ENCODE results near the gene NBAS.
"Not testable (repeated sequence)": the region's sequence is repeated elsewhere in the genome, so short reads cannot be mapped to it uniquely, and the experiment has no call there.

The NBAS gene

GRCh38 chr2:15521641-15522181 lies 39.4 kb downstream of the NBAS start:
- Histone ChIP-seq H3K36me3 (replicated peaks; ENCODE audit: low read depth, low read length) (peaks cover 9% of the 10 kb centered on the region), H3K27me3 (ENCODE audit: low read depth, low read length) (no peaks in the 10 kb centered on the region)

GRCh38 chr2:15520346-15520745 lies 40.8 kb downstream of the NBAS start:
- Histone ChIP-seq H3K4me2 (ENCODE audit: low read length) (no peak overlapping the region), H3K79me2 (ENCODE audit: low read length) (no peaks in the 10 kb centered on the region), H4K20me1 (ENCODE audit: insufficient read depth, low read length) (no peaks in the 10 kb centered on the region), H3K4me3 (ENCODE audit: low read length) (no peak overlapping the region), H2AFZ (ENCODE audit: low read depth, low read length) (no peak overlapping the region), H3K4me1 (ENCODE audit: low read length) (no peaks in the 10 kb centered on the region), H3K36me3 (replicated peaks; ENCODE audit: low read depth, low read length) (peaks cover 5% of the 10 kb centered on the region), H3K27ac (ENCODE audit: low read length) (no peak overlapping the region), H3K9ac (ENCODE audit: low read length) (no peak overlapping the region), H3K27me3 (ENCODE audit: low read depth, low read length) (no peaks in the 10 kb centered on the region), H3K9me3 (ENCODE audit: insufficient read depth, low read length) (no peaks in the 10 kb centered on the region)
- no peak for TF ChIP-seq CTCF (IDR thresholded peaks at IDR 0.05; ENCODE audit: low read depth, low read length)
- TF ChIP-seq EZH2phosphoT487 (IDR thresholded peaks at IDR 0.05; ENCODE audit: low read depth) = no peak

More at GRCh38 chr2:15521641-15522181, 39.4 kb downstream of the NBAS start:
- no peak for TF ChIP-seq EZH2phosphoT487 (IDR thresholded peaks at IDR 0.05; ENCODE audit: low read depth)
- no peak for TF ChIP-seq CTCF (IDR thresholded peaks at IDR 0.05; ENCODE audit: low read depth, low read length)
- H3K9me3 ChIP-seq (ENCODE audit: insufficient read depth, low read length) = no peaks in the 10 kb centered on the region
- H3K4me1 ChIP-seq (ENCODE audit: low read length) = no peaks in the 10 kb centered on the region
- H3K27ac ChIP-seq (ENCODE audit: low read length) = no peak overlapping the region
- no peak overlapping the region for H2AFZ ChIP-seq (ENCODE audit: low read depth, low read length)
- no peak overlapping the region for H3K4me3 ChIP-seq (ENCODE audit: low read length)
- no peak overlapping the region for H3K9ac ChIP-seq (ENCODE audit: low read length)
- no peaks in the 10 kb centered on the region for H3K79me2 ChIP-seq (ENCODE audit: low read length)
- H4K20me1 ChIP-seq (ENCODE audit: insufficient read depth, low read length) = no peaks in the 10 kb centered on the region
- H3K4me2 ChIP-seq (ENCODE audit: low read length) = no peak overlapping the region

GRCh38 chr2:15518759-15519158 lies 42.4 kb downstream of the NBAS start:
- H3K9me3 ChIP-seq (ENCODE audit: insufficient read depth, low read length); H3K27ac ChIP-seq (ENCODE audit: low read length); H3K4me1 ChIP-seq (ENCODE audit: low read length); H2AFZ ChIP-seq (ENCODE audit: low read depth, low read length); H3K9ac ChIP-seq (ENCODE audit: low read length); H3K4me3 ChIP-seq (ENCODE audit: low read length); H3K36me3 ChIP-seq (replicated peaks; ENCODE audit: low read depth, low read length); H3K79me2 ChIP-seq (ENCODE audit: low read length); H3K27me3 ChIP-seq (ENCODE audit: low read depth, low read length); H4K20me1 ChIP-seq (ENCODE audit: insufficient read depth, low read length); H3K4me2 ChIP-seq (ENCODE audit: low read length): not testable (repeated sequence)

GRCh38 chr2:15517793-15518192 lies 43.3 kb downstream of the NBAS start:
- Histone ChIP-seq H3K9me3 (ENCODE audit: insufficient read depth, low read length) (no peaks in the 10 kb centered on the region), H3K4me2 (ENCODE audit: low read length) (no peak overlapping the region), H4K20me1 (ENCODE audit: insufficient read depth, low read length) (no peaks in the 10 kb centered on the region), H3K27me3 (ENCODE audit: low read depth, low read length) (no peaks in the 10 kb centered on the region), H2AFZ (ENCODE audit: low read depth, low read length) (no peak overlapping the region), H3K27ac (ENCODE audit: low read length) (no peak overlapping the region), H3K9ac (ENCODE audit: low read length) (no peak overlapping the region), H3K36me3 (replicated peaks; ENCODE audit: low read depth, low read length) (no peaks in the 10 kb centered on the region), H3K4me1 (ENCODE audit: low read length) (no peaks in the 10 kb centered on the region), H3K4me3 (ENCODE audit: low read length) (no peak overlapping the region), H3K79me2 (ENCODE audit: low read length) (no peaks in the 10 kb centered on the region)
- TF ChIP-seq EZH2phosphoT487 (IDR thresholded peaks at IDR 0.05; ENCODE audit: low read depth) (no peak), CTCF (IDR thresholded peaks at IDR 0.05; ENCODE audit: low read depth, low read length) (no peak)

- Histone ChIP-seq H3K27ac (ENCODE audit: low read length) (no peak overlapping the region), H3K79me2 (ENCODE audit: low read length) (no peaks in the 10 kb centered on the region), H3K4me3 (ENCODE audit: low read length) (no peak overlapping the region), H3K9me3 (ENCODE audit: insufficient read depth, low read length) (no peaks in the 10 kb centered on the region), H3K27me3 (ENCODE audit: low read depth, low read length) (no peaks in the 10 kb centered on the region), H2AFZ (ENCODE audit: low read depth, low read length) (no peak overlapping the region), H3K36me3 (replicated peaks; ENCODE audit: low read depth, low read length) (peaks cover 5% of the 10 kb centered on the region), H4K20me1 (ENCODE audit: insufficient read depth, low read length) (no peaks in the 10 kb centered on the region), H3K4me2 (ENCODE audit: low read length) (no peak overlapping the region), H3K9ac (ENCODE audit: low read length) (no peak overlapping the region), H3K4me1 (ENCODE audit: low read length) (no peaks in the 10 kb centered on the region)
- TF ChIP-seq CTCF (IDR thresholded peaks at IDR 0.05; ENCODE audit: low read depth, low read length) = no peak
- TF ChIP-seq EZH2phosphoT487 (IDR thresholded peaks at IDR 0.05; ENCODE audit: low read depth) = no peak
Observed at GRCh38 chr2:15511686-15512085, 49.4 kb downstream of the NBAS start.
